Spleen (tissue), 7 donors: ENCODE results near the gene MTMR6.

Source experiments
- POLR2A ChIP-seq, 3 donors: fragments of 450-650 bp; IDR thresholded peaks; one replicate each; pipeline ENCODE4 v1.5.1; 2017; ENCODE audit warnings: antibody characterized with exemption in 3 of 3, mild to moderate bottlenecking in 1 of 3
- POLR2AphosphoS5 ChIP-seq, 3 donors: sonication (generic); formaldehyde crosslinking; IDR thresholded peaks; one replicate each; pipeline ENCODE4 v1.5.1; 2017; ENCODE audit warnings: antibody characterized with exemption in 3 of 3
- TF ChIP-seq, protein P1 (sequence below), 11 experiments: fragments of 200-600 bp in 7 of 11; fragments of 450-650 bp in 4 of 11; sonication (generic) in 4 of 11; IDR thresholded peaks in 8 of 11; conservative IDR thresholded peaks in 3 of 11; 1 replicate in 7 of 11; 2 replicates in 4 of 11; pipeline versions ENCODE4 v1.4.0 to v1.8.0; 2016 to 2021; ENCODE audit warnings: antibody characterized with exemption in 11 of 11, inconsistent platforms in 4 of 11, mild to moderate bottlenecking in 1 of 11
- donor health status: DM: no; HTN: no; CAD: no; lungs with moderate emphysema.
- donor health status: DM: no; HTN: no; CAD: no.
- donor health status: DM: no; HTN: no; CAD: no.

DNA sequence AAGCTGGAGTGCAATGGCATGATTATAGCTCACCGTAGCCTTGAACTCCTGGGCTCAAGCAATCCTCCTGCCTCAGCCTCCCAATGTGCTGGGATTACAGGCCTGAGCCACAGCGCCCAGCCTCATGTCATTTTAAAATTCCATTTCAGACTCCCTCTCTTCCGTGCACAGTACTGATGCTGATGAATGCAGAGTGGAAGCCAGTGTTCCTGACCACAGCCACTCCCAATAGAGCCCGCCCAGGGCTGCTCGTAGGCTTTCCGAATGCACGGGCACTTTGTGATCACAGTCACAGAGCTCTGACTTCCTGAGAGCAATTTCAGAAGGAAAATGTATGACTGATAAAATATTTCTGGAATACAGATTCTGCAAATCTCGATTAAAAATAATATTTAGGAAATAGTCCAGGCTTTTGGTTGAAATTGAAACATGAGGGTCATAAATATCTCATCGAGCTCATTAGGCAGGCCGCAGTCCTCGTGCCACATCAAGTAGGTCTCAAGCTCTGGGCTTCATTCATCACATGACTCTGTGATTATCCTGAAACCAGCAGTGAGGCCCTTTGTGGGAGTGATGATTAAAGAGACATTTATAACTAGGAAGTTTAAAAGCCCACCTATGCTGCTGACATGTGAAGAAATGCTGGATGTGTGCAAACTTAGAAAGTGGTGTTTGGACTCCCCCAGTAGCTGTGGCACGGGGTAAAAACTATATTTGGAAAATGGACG is 76.3 kb downstream of the MTMR6 start:
- TF ChIP-seq, protein P1, sequence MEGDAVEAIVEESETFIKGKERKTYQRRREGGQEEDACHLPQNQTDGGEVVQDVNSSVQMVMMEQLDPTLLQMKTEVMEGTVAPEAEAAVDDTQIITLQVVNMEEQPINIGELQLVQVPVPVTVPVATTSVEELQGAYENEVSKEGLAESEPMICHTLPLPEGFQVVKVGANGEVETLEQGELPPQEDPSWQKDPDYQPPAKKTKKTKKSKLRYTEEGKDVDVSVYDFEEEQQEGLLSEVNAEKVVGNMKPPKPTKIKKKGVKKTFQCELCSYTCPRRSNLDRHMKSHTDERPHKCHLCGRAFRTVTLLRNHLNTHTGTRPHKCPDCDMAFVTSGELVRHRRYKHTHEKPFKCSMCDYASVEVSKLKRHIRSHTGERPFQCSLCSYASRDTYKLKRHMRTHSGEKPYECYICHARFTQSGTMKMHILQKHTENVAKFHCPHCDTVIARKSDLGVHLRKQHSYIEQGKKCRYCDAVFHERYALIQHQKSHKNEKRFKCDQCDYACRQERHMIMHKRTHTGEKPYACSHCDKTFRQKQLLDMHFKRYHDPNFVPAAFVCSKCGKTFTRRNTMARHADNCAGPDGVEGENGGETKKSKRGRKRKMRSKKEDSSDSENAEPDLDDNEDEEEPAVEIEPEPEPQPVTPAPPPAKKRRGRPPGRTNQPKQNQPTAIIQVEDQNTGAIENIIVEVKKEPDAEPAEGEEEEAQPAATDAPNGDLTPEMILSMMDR (IDR thresholded peaks at IDR 0.05 in 8 of 11, conservative IDR thresholded peaks at IDR 0.05 in 3 of 11) = no peak
- TF ChIP-seq POLR2AphosphoS5 (IDR thresholded peaks at IDR 0.05) (no peak), POLR2A (IDR thresholded peaks at IDR 0.05) (no peak)
